Measurements from ENCODE around the gene TEAD3.
"Not testable (repeated sequence)": the region's sequence is repeated elsewhere in the genome, so short reads cannot be mapped to it uniquely, and the experiment has no call there.

The TEAD3 gene

GRCh38 chr6:35519313-35520015 lies 22.6 kb upstream of the TEAD3 start:
- no peak for TF ChIP-seq CTCF (IDR thresholded peaks at IDR 0.05; ENCODE audit: low read length, missing control alignments)
- no peak for DNase-seq (ENCODE audit: low read depth)
- no peak overlapping the region for H3K4me3 ChIP-seq (replicated peaks; ENCODE audit: low read depth, low read length)

GRCh38 chr6:35518566-35519312 lies 21.9 kb upstream of the TEAD3 start:
- H3K4me3 ChIP-seq (replicated peaks; ENCODE audit: low read depth, low read length): no peak overlapping the region
- TF ChIP-seq CTCF (IDR thresholded peaks at IDR 0.05; ENCODE audit: low read length, missing control alignments): no peak
- no peak for DNase-seq (ENCODE audit: low read depth)

GRCh38 chr6:35517978-35518377 lies 21.1 kb upstream of the TEAD3 start:
- DNase-seq (ENCODE audit: low read depth); H3K4me3 ChIP-seq (replicated peaks; ENCODE audit: low read depth, low read length): not testable (repeated sequence)

GRCh38 chr6:35516712-35517111 lies 19.8 kb upstream of the TEAD3 start:
- DNase-seq (ENCODE audit: low read depth): no peak
- no peak for TF ChIP-seq CTCF (IDR thresholded peaks at IDR 0.05; ENCODE audit: low read length, missing control alignments)
- H3K4me3 ChIP-seq (replicated peaks; ENCODE audit: low read depth, low read length): no peak overlapping the region

- H3K4me3 ChIP-seq (replicated peaks; ENCODE audit: low read depth, low read length); DNase-seq (ENCODE audit: low read depth): not testable (repeated sequence)
These were observed 19.1 kb upstream of the TEAD3 start for GRCh38 chr6:35515939-35516338.

GRCh38 chr6:35514587-35514986 lies 17.7 kb upstream of the TEAD3 start:
- TF ChIP-seq CTCF (IDR thresholded peaks at IDR 0.05; ENCODE audit: low read length, missing control alignments): no peak
- H3K4me3 ChIP-seq (replicated peaks; ENCODE audit: low read depth, low read length): no peak overlapping the region

GRCh38 chr6:35512740-35513139 lies 15.9 kb upstream of the TEAD3 start, which contains the start of gene TULP1:
TULP1 (minus strand) TSS chr6:35512896; CDS start chr6:35512858, 38 bp downstream.
- no peak for TF ChIP-seq CTCF (IDR thresholded peaks at IDR 0.05; ENCODE audit: low read length, missing control alignments)
- no peak within 1 kb of the TSS for H3K4me3 ChIP-seq (replicated peaks; ENCODE audit: low read depth, low read length)
- DNase-seq (ENCODE audit: low read depth): no peak

More at GRCh38 chr6:35514587-35514986, 17.7 kb upstream of the TEAD3 start:
- DNase-seq (ENCODE audit: low read depth): no peak

GRCh38 chr6:35512006-35512405 lies 15.1 kb upstream of the TEAD3 start:
- DNase-seq (ENCODE audit: low read depth): no peak
- H3K4me3 ChIP-seq (replicated peaks; ENCODE audit: low read depth, low read length): no peak overlapping the region
- TF ChIP-seq CTCF (IDR thresholded peaks at IDR 0.05; ENCODE audit: low read length, missing control alignments): no peak
